ENCODE results near the gene SELENBP1.

DNA sequence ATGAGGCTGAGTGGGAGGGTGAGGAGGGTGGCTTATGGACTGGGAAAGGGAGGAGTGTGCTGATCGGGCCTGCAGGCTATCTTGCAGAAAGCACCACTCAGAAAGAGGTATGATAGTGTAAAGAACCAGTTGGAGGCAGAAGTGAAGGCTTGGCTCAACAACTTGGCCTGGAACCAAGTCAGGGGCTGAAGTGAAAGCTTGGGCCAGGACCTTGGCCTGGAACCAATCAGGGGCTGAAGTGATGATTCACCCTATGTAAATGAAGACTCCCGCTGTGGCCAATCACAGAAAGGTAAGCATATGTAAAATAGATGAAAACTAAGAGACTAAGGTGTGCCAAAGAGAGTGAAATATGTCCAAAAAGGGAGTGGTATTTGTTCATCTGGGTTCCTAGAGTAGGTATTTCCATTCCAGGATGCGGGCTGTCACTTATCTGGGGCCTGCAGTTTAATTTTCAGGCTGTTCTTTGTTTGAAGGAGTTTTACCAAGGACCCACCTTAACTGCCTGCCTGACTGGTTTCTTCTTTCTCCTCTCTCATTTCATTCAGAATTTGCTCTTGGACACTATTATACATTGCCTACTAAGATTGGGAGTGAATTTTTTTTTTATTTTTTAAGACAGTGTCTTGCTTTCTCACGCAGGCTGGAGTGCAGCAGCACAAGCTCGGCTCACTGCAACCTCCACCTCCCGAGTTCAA is 20.3 kb downstream of the SELENBP1 start:
- TF ChIP-seq CTCF (IDR thresholded peaks at IDR 0.05) = no peak
- no peak for TF ChIP-seq POLR2A (IDR thresholded peaks at IDR 0.05)

All from testis (tissue), 2 donors.